DND-41 (cell line): ENCODE measurements around the gene ABCC4.

Source experiments
- ATAC-seq: fragments of 200-7000 bp; cut with Tn5 transposase; 3 replicates; pipeline ENCODE4 v1.9.1; 2021; ENCODE audit warnings: low read depth; ENCODE audit not compliant: insufficient read depth
- DNase-seq: peaks from one replicate; pipeline ENCODE4 v3.0.0-alpha.2; 2020
- H2AFZ ChIP-seq: 2 replicates; pipeline ENCODE4 v1.6.0; 2012; ENCODE audit warnings: low read depth, low read length
- H3K27ac ChIP-seq: 2 replicates; pipeline ENCODE4 v1.5.1; 2012; ENCODE audit warnings: low read length, inconsistent platforms
- H3K27me3 ChIP-seq: fragments of 200-600 bp; sonication (generic); 2 replicates; pipeline ENCODE4 v1.6.0; 2012; ENCODE audit warnings: low read length, mild to moderate bottlenecking, inconsistent platforms; ENCODE audit not compliant: insufficient read depth, poor library complexity
- H3K36me3 ChIP-seq: 2 replicates; pipeline ENCODE4 v1.5.1; 2012; ENCODE audit warnings: low read length, inconsistent platforms; ENCODE audit not compliant: insufficient read depth
- H3K4me1 ChIP-seq: 2 replicates; pipeline ENCODE4 v1.5.1; 2012; ENCODE audit warnings: mild to moderate bottlenecking, low read length; ENCODE audit not compliant: insufficient read depth
- H3K4me2 ChIP-seq: 2 replicates; pipeline ENCODE4 v1.6.0; 2012; ENCODE audit warnings: mild to moderate bottlenecking, moderate library complexity, low read length, inconsistent platforms; ENCODE audit not compliant: insufficient read depth
- H3K4me3 ChIP-seq, 2 experiments: fragments of 200-600 bp in 1 of 2; shearing (Covaris generic) in 1 of 2; 2 replicates each; pipeline ENCODE4 v1.5.1; 2012 to 2016; ENCODE audit warnings: inconsistent platforms in 2 of 2, low read length in 2 of 2, mild to moderate bottlenecking in 2 of 2, low read depth in 1 of 2, moderate library complexity in 1 of 2
- H3K79me2 ChIP-seq: 2 replicates; pipeline ENCODE4 v1.6.0; 2012; ENCODE audit warnings: low read length, inconsistent platforms; ENCODE audit not compliant: insufficient read depth
- H3K9ac ChIP-seq: 2 replicates; pipeline ENCODE4 v1.6.0; 2012; ENCODE audit warnings: low read depth, mild to moderate bottlenecking, inconsistent platforms, low read length, moderate library complexity
- H3K9me3 ChIP-seq: 2 replicates; pipeline ENCODE4 v1.5.1; 2012; ENCODE audit warnings: low read length, moderate library complexity, mild to moderate bottlenecking, inconsistent platforms; ENCODE audit not compliant: insufficient read depth, severe bottlenecking
- H4K20me1 ChIP-seq: 2 replicates; pipeline ENCODE4 v1.6.0; 2012; ENCODE audit warnings: low read length; ENCODE audit not compliant: insufficient read depth
- CTCF ChIP-seq: IDR thresholded peaks from 2 replicates; pipeline ENCODE4 v1.5.1; 2012; ENCODE audit warnings: borderline replicate concordance, low read length, moderate library complexity, mild to moderate bottlenecking; ENCODE audit not compliant: poor library complexity, severe bottlenecking; ENCODE audit errors: extremely low read depth
- EZH2 ChIP-seq: IDR thresholded peaks from 3 replicates; pipeline ENCODE4 v1.6.1; 2012; ENCODE audit warnings: borderline replicate concordance, low read depth, mild to moderate bottlenecking, moderate library complexity, low read length, inconsistent platforms; ENCODE audit not compliant: severe bottlenecking

ABCC4 gene

GRCh38 chr13:95154413-95154886, 146.8 kb downstream of the ABCC4 start:
- no peak for TF ChIP-seq EZH2
- TF ChIP-seq CTCF: no peak
- Histone ChIP-seq H3K4me1 (no peaks in the 10 kb centered on the region), H3K9ac (no peak overlapping the region), H3K4me2 (no peak overlapping the region), H4K20me1 (no peaks in the 10 kb centered on the region), H3K9me3 (no peaks in the 10 kb centered on the region), H3K36me3 (no peaks in the 10 kb centered on the region), H3K27me3 (no peaks in the 10 kb centered on the region), H3K4me3 (no peak overlapping the region), H3K79me2 (no peaks in the 10 kb centered on the region), H3K27ac (no peak overlapping the region), H2AFZ (no peak overlapping the region)
- ATAC-seq (no peak), DNase-seq (no peak)

- Histone ChIP-seq H2AFZ (no peak overlapping the region), H3K9ac (no peak overlapping the region), H3K27me3 (no peaks in the 10 kb centered on the region), H3K36me3 (no peaks in the 10 kb centered on the region), H3K4me2 (no peak overlapping the region), H3K4me3 (no peak overlapping the region), H3K9me3 (no peaks in the 10 kb centered on the region), H3K79me2 (no peaks in the 10 kb centered on the region), H3K4me1 (no peaks in the 10 kb centered on the region), H3K27ac (no peak overlapping the region), H4K20me1 (no peaks in the 10 kb centered on the region)
- TF ChIP-seq CTCF (no peak), EZH2 (no peak)
- DNase-seq (no peak), ATAC-seq (no peak)
Measured at GRCh38 chr13:95153647-95154412, 147.4 kb downstream of the ABCC4 start.

- TF ChIP-seq EZH2 (no peak), CTCF (no peak)
- H2AFZ ChIP-seq: no peak overlapping the region
- H3K79me2 ChIP-seq: no peaks in the 10 kb centered on the region
- ATAC-seq: no peak
- H3K27me3 ChIP-seq: no peaks in the 10 kb centered on the region
- H3K4me1 ChIP-seq: no peaks in the 10 kb centered on the region
- H3K9me3 ChIP-seq: no peaks in the 10 kb centered on the region
- H3K27ac ChIP-seq: no peak overlapping the region
- no peak overlapping the region for H3K4me2 ChIP-seq
- H3K36me3 ChIP-seq: no peaks in the 10 kb centered on the region
- no peak overlapping the region for H3K9ac ChIP-seq
- no peak for DNase-seq
- no peak overlapping the region for H3K4me3 ChIP-seq
- H4K20me1 ChIP-seq: no peaks in the 10 kb centered on the region
Measured at GRCh38 chr13:95151942-95152587, 149.2 kb downstream of the ABCC4 start.
